H1 (cell line): Measurements from ENCODE around the gene ZGRF1. TPM values are rescaled to one million over a fixed set of nuclear protein-coding genes. Genes with fewer than 3 reads are reported as not detected.
"Not testable (repeated sequence)": the region's sequence is repeated elsewhere in the genome, so short reads cannot be mapped to it uniquely, and the experiment has no call there.

Experiments used
- CTCF ChIA-PET: fragments of 300-600 bp; sonication (Branson Sonifier 250); formaldehyde crosslinking; loops from one replicate; lab custom pipeline; 2021; ENCODE audit not compliant: partially characterized antibody; lab: Charles Lee
- POLR2A ChIA-PET: fragments of 300-600 bp; sonication (Branson Sonifier 250); formaldehyde crosslinking; loops from one replicate; lab custom pipeline; 2021; ENCODE audit warnings: inconsistent platforms; ENCODE audit not compliant: partially characterized antibody; lab: Charles Lee
- DNase-seq, 2 experiments: peaks; one replicate each; pipeline versions ENCODE4 v3.0.0 to v3.0.0-alpha.2; 2010 to 2022; ENCODE audit warnings: low spot score in 2 of 2, low read depth in 1 of 2, mixed read lengths in 1 of 2
- FAIRE-seq: peaks from 2 replicates; lab custom pipeline; 2011; peaks lifted over from hg19 to GRCh38; lab: Jason Lieb, UNC
- H2AFZ ChIP-seq: 2 replicates; pipeline ENCODE4 v1.8.1; 2012; ENCODE audit warnings: low read length, inconsistent platforms
- H2AK5ac ChIP-seq: 2 replicates; pipeline ENCODE4 v1.6.1; 2013; ENCODE audit warnings: low read depth, low read length
- H2BK120ac ChIP-seq: replicated peaks from 2 replicates; pipeline ENCODE3; 2013; ENCODE audit warnings: low read depth, low read length, inconsistent platforms
- H2BK12ac ChIP-seq: 2 replicates; pipeline ENCODE4 v1.6.1; 2013; ENCODE audit warnings: low read depth, low read length
- H2BK15ac ChIP-seq: 2 replicates; pipeline ENCODE4 v1.6.1; 2013; ENCODE audit warnings: low read length
- H2BK20ac ChIP-seq: 2 replicates; pipeline ENCODE4 v1.6.1; 2013; ENCODE audit warnings: low read length
- H2BK5ac ChIP-seq: 2 replicates; pipeline ENCODE4 v1.6.1; 2013; ENCODE audit warnings: low read depth, low read length
- H3K14ac ChIP-seq: 2 replicates; pipeline ENCODE4 v1.6.1; 2013; ENCODE audit warnings: inconsistent platforms; ENCODE audit not compliant: insufficient read length
- H3K18ac ChIP-seq: 2 replicates; pipeline ENCODE4 v1.6.1; 2013; ENCODE audit warnings: low read length; ENCODE audit errors: extremely low read depth
- H3K23ac ChIP-seq: 2 replicates; pipeline ENCODE4 v1.6.1; 2013; ENCODE audit warnings: inconsistent platforms; ENCODE audit not compliant: insufficient read length
- H3K23me2 ChIP-seq: 2 replicates; pipeline ENCODE4 v1.6.1; 2013; ENCODE audit warnings: low read depth, low read length
- H3K27ac ChIP-seq: 2 replicates; pipeline ENCODE4 v1.6.1; 2011; ENCODE audit warnings: low read depth, low read length, inconsistent platforms
- H3K27me3 ChIP-seq, 4 experiments: replicated peaks in 1 of 4; 1 replicate in 1 of 4; 2 replicates in 3 of 4; pipeline versions ENCODE4 v1.6.1 to v1.8.1; 2011 to 2013; ENCODE audit warnings: low read length in 3 of 4, mild to moderate bottlenecking in 3 of 4, inconsistent platforms in 2 of 4, mixed read lengths in 2 of 4, moderate library complexity in 1 of 4; ENCODE audit not compliant: control insufficient read depth in 3 of 4, insufficient read depth in 3 of 4; ENCODE audit errors: extremely low read depth in 1 of 4
- H3K36me3 ChIP-seq, 4 experiments: 2 replicates each; pipeline versions ENCODE4 v1.6.1 to v1.8.1; 2011 to 2013; ENCODE audit warnings: mild to moderate bottlenecking in 4 of 4, low read length in 3 of 4, moderate library complexity in 2 of 4, control low read depth in 1 of 4, inconsistent platforms in 1 of 4; ENCODE audit not compliant: insufficient read depth in 4 of 4, control insufficient read depth in 2 of 4
- H3K4ac ChIP-seq: replicated peaks from 2 replicates; pipeline ENCODE3; 2013; ENCODE audit warnings: low read length, low read depth, mixed read lengths, inconsistent platforms; ENCODE audit not compliant: insufficient read length
- H3K4me1 ChIP-seq, 4 experiments: replicated peaks in 1 of 4; 1 replicate in 1 of 4; 2 replicates in 3 of 4; pipeline versions ENCODE4 v1.6.1 to v1.8.1; 2011 to 2013; ENCODE audit warnings: low read length in 3 of 4, inconsistent platforms in 2 of 4, mixed read lengths in 1 of 4; ENCODE audit not compliant: insufficient read depth in 4 of 4, control insufficient read depth in 3 of 4
- H3K4me2 ChIP-seq, 2 experiments: 2 replicates each; pipeline versions ENCODE4 v1.6.1 to v1.8.1; 2011 to 2013; ENCODE audit warnings: low read depth in 2 of 2, low read length in 2 of 2, control low read depth in 1 of 2, inconsistent platforms in 1 of 2, mild to moderate bottlenecking in 1 of 2; ENCODE audit not compliant: insufficient read depth in 1 of 2
- H3K4me3 ChIP-seq, 4 experiments: fragments of 200-600, 300-600 bp in 1 of 4; sonication (generic), shearing (Covaris generic), sonication (Bioruptor Twin) in 1 of 4; 2 replicates each; pipeline versions ENCODE4 v1.5.1 to v1.8.1; 2011 to 2016; ENCODE audit warnings: low read length in 4 of 4, low read depth in 3 of 4, control low read depth in 2 of 4, inconsistent platforms in 2 of 4, mild to moderate bottlenecking in 2 of 4, mixed read lengths in 1 of 4, moderate library complexity in 1 of 4; ENCODE audit not compliant: insufficient read depth in 2 of 4; ENCODE audit errors: extremely low read depth in 1 of 4
- H3K56ac ChIP-seq: replicated peaks from 2 replicates; pipeline ENCODE3; 2013; ENCODE audit warnings: low read depth, mild to moderate bottlenecking, mixed read lengths, low read length, inconsistent platforms; ENCODE audit not compliant: insufficient read length
- H3K79me1 ChIP-seq: 2 replicates; pipeline ENCODE4 v1.6.1; 2013; ENCODE audit warnings: low read depth, low read length, control low read depth
- H3K79me2 ChIP-seq, 2 experiments: 2 replicates each; pipeline versions ENCODE4 v1.6.1 to v1.8.1; 2012 to 2013; ENCODE audit warnings: low read length in 2 of 2, mild to moderate bottlenecking in 2 of 2, inconsistent platforms in 1 of 2; ENCODE audit not compliant: insufficient read depth in 2 of 2, control insufficient read depth in 1 of 2
- H3K9ac ChIP-seq, 4 experiments: replicated peaks in 1 of 4; 1 replicate in 1 of 4; 2 replicates in 3 of 4; pipeline versions ENCODE4 v1.6.1 to v1.8.1; 2011 to 2013; ENCODE audit warnings: low read depth in 3 of 4, low read length in 3 of 4, control low read depth in 2 of 4, mild to moderate bottlenecking in 2 of 4, moderate library complexity in 2 of 4, inconsistent platforms in 1 of 4; ENCODE audit errors: extremely low read depth in 1 of 4
- H3K9me3 ChIP-seq, 2 experiments: 2 replicates each; pipeline versions ENCODE4 v1.6.1 to v1.8.1; 2012 to 2013; ENCODE audit warnings: mild to moderate bottlenecking in 2 of 2, moderate library complexity in 2 of 2, control low read depth in 1 of 2, inconsistent platforms in 1 of 2, low read depth in 1 of 2, low read length in 1 of 2, mixed read lengths in 1 of 2; ENCODE audit not compliant: insufficient read depth in 2 of 2
- H4K20me1 ChIP-seq, 2 experiments: replicated peaks in 1 of 2; 2 replicates each; pipeline versions ENCODE3 to v1.8.1; 2011 to 2013; ENCODE audit warnings: inconsistent platforms in 2 of 2, low read length in 2 of 2, mild to moderate bottlenecking in 1 of 2; ENCODE audit not compliant: insufficient read depth in 2 of 2, control insufficient read depth in 1 of 2
- H4K5ac ChIP-seq: 2 replicates; pipeline ENCODE4 v1.6.1; 2013; ENCODE audit warnings: low read length, low read depth, mixed read lengths, inconsistent platforms; ENCODE audit not compliant: insufficient read length
- H4K8ac ChIP-seq: 2 replicates; pipeline ENCODE4 v1.8.0; 2013; ENCODE audit warnings: mild to moderate bottlenecking, moderate library complexity, low read length, inconsistent platforms; ENCODE audit not compliant: insufficient read depth; ENCODE audit errors: extremely low read depth
- H4K91ac ChIP-seq: replicated peaks from 2 replicates; pipeline ENCODE3; 2013; ENCODE audit warnings: low read length, mixed read lengths, inconsistent platforms; ENCODE audit not compliant: insufficient read length
- ATF2 ChIP-seq: IDR thresholded peaks from 2 replicates; pipeline ENCODE4 v1.6.1; 2012; ENCODE audit warnings: low read length, inconsistent platforms
- BCL11A ChIP-seq, 2 experiments: IDR thresholded peaks; one replicate each; pipeline ENCODE4 v1.6.1; 2011; ENCODE audit warnings: low read depth in 2 of 2, low read length in 2 of 2, mild to moderate bottlenecking in 2 of 2
- CHD2 ChIP-seq: IDR thresholded peaks from 2 replicates; pipeline ENCODE4 v1.6.1; 2012; ENCODE audit warnings: low read length, improper control_type of control experiment
- KDM4A ChIP-seq: IDR thresholded peaks from one replicate; pipeline ENCODE4 v1.7.1; 2012; ENCODE audit warnings: low read depth, mild to moderate bottlenecking, moderate library complexity, low read length, inconsistent platforms; ENCODE audit not compliant: severe bottlenecking
- NRF1 ChIP-seq: IDR thresholded peaks from 2 replicates; pipeline ENCODE4 v1.6.1; 2011; ENCODE audit warnings: mild to moderate bottlenecking, low read depth, low read length, improper control_type of control experiment
- POLR2A ChIP-seq, 2 experiments: IDR thresholded peaks; 1 replicate in 1 of 2; 2 replicates in 1 of 2; pipeline ENCODE4 v1.6.1; 2011; ENCODE audit warnings: low read depth in 2 of 2, low read length in 2 of 2, mild to moderate bottlenecking in 2 of 2; ENCODE audit errors: control extremely low read depth in 1 of 2
- POLR2AphosphoS5 ChIP-seq: IDR thresholded peaks from 2 replicates; pipeline ENCODE4 v1.6.1; 2011; ENCODE audit warnings: low read depth, low read length
- SIN3A ChIP-seq, 2 experiments: IDR thresholded peaks in 1 of 2; conservative IDR thresholded peaks in 1 of 2; 2 replicates each; pipeline ENCODE4 v1.6.1; 2011 to 2012; ENCODE audit warnings: low read length in 2 of 2, improper control_type of control experiment in 1 of 2, low read depth in 1 of 2, mild to moderate bottlenecking in 1 of 2
- TAF7 ChIP-seq: optimal IDR thresholded peaks from 2 replicates; pipeline ENCODE3; 2011; ENCODE audit warnings: low read depth, mild to moderate bottlenecking, inconsistent platforms, low read length, moderate library complexity, borderline replicate concordance
- WGBS, 2 experiments: shearing (Covaris generic) in 1 of 2; methylation state at CpG; one replicate each; pipeline versions ENCODE4 v1.1.6 to v1.1.7; 2013 to 2015; ENCODE audit warnings: low lambda C conversion rate in 2 of 2, mixed read lengths in 2 of 2, inconsistent platforms in 1 of 2, low coverage in 1 of 2, missing lambda C conversion rate in 1 of 2; ENCODE audit not compliant: insufficient replicate concordance in 2 of 2, insufficient coverage in 1 of 2, insufficient read length in 1 of 2; ENCODE audit errors: extremely low coverage in 1 of 2, missing lambda C conversion rate in 1 of 2; 5-methylcytosine and 5-hydroxymethylcytosine counted together
- polyA plus RNA-seq, 7 experiments: library from polyadenylated mRNA; depleted of rRNA in 3 of 7; stranded (reverse) in 5 of 7; unstranded in 2 of 7; fragments of >200 nt in 5 of 7; fragments of 200-250 nt in 2 of 7; gene quantifications; 1 replicate in 5 of 7; 2 replicates in 1 of 7; 4 replicates in 1 of 7; pipeline versions ENCODE4 v1.2.1 to v1.2.3, GENCODE V29; 2011 to 2013; ENCODE audit warnings: missing spikeins in 2 of 7, mixed read lengths in 2 of 7
- total RNA-seq: library from RNA; stranded (reverse); fragmentation: NEBNext Ultra II Directional; extraction: Animal tissue kit (Norgen Biotek cat#: 25700); gene quantifications from 2 replicates; pipeline ENCODE4 v1.2.1, GENCODE V29; 2021

Gene ZGRF1
- total and polyA plus RNA-seq, 2 of the 8 experiments (the other 6 are each of a cell fraction or from before 2014, with no cell fraction given), result 12.0 to 44.6 TPM

DNA sequence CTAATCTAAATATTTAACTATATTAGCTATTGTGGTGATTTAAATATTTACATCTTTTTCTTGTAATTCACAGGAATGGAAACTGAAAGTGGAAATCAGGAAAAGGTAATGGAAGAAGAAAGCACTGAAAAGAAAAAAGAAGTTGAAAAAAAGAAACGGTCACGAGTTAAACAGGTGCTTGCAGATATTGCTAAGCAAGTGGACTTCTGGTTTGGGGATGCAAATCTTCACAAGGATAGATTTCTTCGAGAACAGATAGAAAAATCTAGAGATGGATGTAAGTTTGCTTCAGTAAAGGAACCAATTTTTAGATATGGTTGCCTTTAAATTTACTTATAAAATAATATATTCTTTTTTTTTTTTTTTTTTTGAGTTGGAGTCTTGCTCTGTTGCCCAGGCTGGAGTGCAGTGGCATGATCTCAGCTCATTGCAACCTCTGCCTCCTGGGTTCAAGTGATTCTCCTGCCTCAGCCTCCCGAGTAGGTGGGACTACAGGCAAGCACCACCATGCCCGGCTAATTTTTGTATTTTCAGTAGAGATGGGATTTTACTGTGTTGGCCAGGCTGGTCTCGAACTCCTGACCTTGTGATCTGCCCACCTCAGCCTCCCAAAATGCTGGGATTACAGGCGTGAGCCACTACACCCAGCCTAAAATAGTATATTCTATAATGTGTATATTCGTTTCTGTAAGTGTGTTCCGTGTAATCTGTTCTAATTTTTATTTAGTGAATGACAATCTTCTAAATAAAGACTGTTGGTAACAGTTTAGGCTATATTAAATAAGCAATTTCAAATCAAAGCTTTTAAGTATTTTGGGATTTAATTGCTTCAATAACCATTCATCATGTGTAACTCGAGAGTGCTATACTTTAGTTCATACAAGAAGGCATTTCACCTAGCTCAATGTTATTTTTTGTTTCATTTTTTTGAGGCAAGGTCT is 8.2 kb upstream of the ZGRF1 start:
- Histone ChIP-seq H3K36me3 (peaks cover 9 to 46% (median 25%) of the 10 kb centered on the region in 4 experiments; a peak in 6 of 8 replicates), H3K4me3 (peak overlapping the region in 2 of 4 experiments; percentile 100; a peak in 3 of 8 replicates), H3K79me2 (peaks cover 3 to 55% of the 10 kb centered on the region in 2 experiments; a peak in 2 of 4 replicates)
- DNase-seq, H3K23ac ChIP-seq, H3K4me1 ChIP-seq, H4K91ac ChIP-seq, H2BK5ac ChIP-seq, H3K4ac ChIP-seq, H3K27me3 ChIP-seq, H3K4me2 ChIP-seq, H4K5ac ChIP-seq, H3K23me2 ChIP-seq, H4K8ac ChIP-seq, H3K27ac ChIP-seq, H4K20me1 ChIP-seq, H3K18ac ChIP-seq, H2AFZ ChIP-seq, H2BK20ac ChIP-seq, H3K9me3 ChIP-seq, FAIRE-seq, H2AK5ac ChIP-seq, H2BK12ac ChIP-seq, H3K9ac ChIP-seq, H2BK15ac ChIP-seq, H3K56ac ChIP-seq, H2BK120ac ChIP-seq, H3K14ac ChIP-seq, H3K79me1 ChIP-seq: not testable (repeated sequence)
- CTCF ChIA-PET, result interaction anchor here (0.6 to 5.0 kb wide), 11 partner anchors 7 to 258 kb away, joined by 3 to 36 read pairs (median 6); partner anchors contain the start of gene LARP7
- POLR2A ChIA-PET, result interaction anchor here (0.7 to 9.8 kb wide), 35 partner anchors 7 to 336 kb away, joined by 3 to 612 read pairs (median 5); partner anchors contain the start of genes LARP7 and ZGRF1
- TF ChIP-seq NRF1 (peak; percentile 14; the same call in 1 of the 2 replicates), KDM4A (peak; percentile 4), TAF7 (peak; percentile 59), ATF2 (peak; percentile 65; the same call in 1 of the 2 replicates), POLR2A (IDR thresholded peaks at IDR 0.05; ENCODE audit: control extremely low read depth in 1 of 2, low read depth in 2 of 2, low read length in 2 of 2) (peak; percentile 17 to 68; a peak in 2 of 3 replicates), BCL11A (IDR thresholded peaks at IDR 0.05; ENCODE audit: low read depth in 2 of 2, low read length in 2 of 2) (peak in 1 of 2 experiments; percentile 17), CHD2 (peak; percentile 31; the same call in 1 of the 2 replicates), POLR2AphosphoS5 (peak; percentile 77), SIN3A (conservative IDR thresholded peaks at IDR 0.05 in 1 of 2, IDR thresholded peaks at IDR 0.05 in 1 of 2; ENCODE audit: low read depth in 1 of 2, low read length in 2 of 2) (peak in 1 of 2 experiments; percentile 53; a peak in 1 of 4 replicates)
- WGBS, 2 experiments, result 77% methylated on average over 10 of the region's 10 CpGs; no CpG with 5 or more reads in 1 of the 2 experiments
